NCI-H146 (cell line): ENCODE data around the gene OGA.

Experiments used
- DNase-seq: peaks from one replicate; lab custom pipeline; 2025; lab: John Stamatoyannopoulos, UW

The OGA gene

GRCh38 chr10:101818119-101818871, at the start of gene OGA:
TSS of gene OGA (minus strand) at chr10:101818444. CDS start at chr10:101818022, 422 bp downstream.
- DNase-seq: peak; percentile 99

GRCh38 chr10:101867931-101868330, 49.7 kb upstream of the OGA start:
- DNase-seq: no peak

- no peak for DNase-seq
Observed at GRCh38 chr10:101859530-101859929, 41.3 kb upstream of the OGA start.

GRCh38 chr10:101858723-101859500, 40.7 kb upstream of the OGA start:
- no peak for DNase-seq

- no peak for DNase-seq
Observed at GRCh38 chr10:101857802-101858476, 39.7 kb upstream of the OGA start.

GRCh38 chr10:101856626-101857025, 38.4 kb upstream of the OGA start:
- DNase-seq: no peak

GRCh38 chr10:101851411-101852116, 33.3 kb upstream of the OGA start:
- DNase-seq: no peak

- DNase-seq: no peak
Observed at GRCh38 chr10:101850749-101851148, 32.5 kb upstream of the OGA start.

GRCh38 chr10:101848894-101849351, 30.7 kb upstream of the OGA start:
- no peak for DNase-seq

- no peak for DNase-seq
Observed at GRCh38 chr10:101848408-101848807, 30.2 kb upstream of the OGA start.

GRCh38 chr10:101845893-101846292, 27.6 kb upstream of the OGA start:
- DNase-seq: no peak

- DNase-seq: no peak
Observed at GRCh38 chr10:101843032-101844021, 25.1 kb upstream of the OGA start, which contains the start of gene KCNIP2. TSS of gene KCNIP2 (minus strand) at chr10:101843800. CDS start at chr10:101843568, 232 bp downstream.

- DNase-seq: no peak
Observed at GRCh38 chr10:101841826-101842225, 23.6 kb upstream of the OGA start.

- DNase-seq: peak; percentile 83
Observed at GRCh38 chr10:101840741-101841453, 22.7 kb upstream of the OGA start.

GRCh38 chr10:101840102-101840684, 21.9 kb upstream of the OGA start:
- DNase-seq: peak; percentile 52

GRCh38 chr10:101839416-101840063, 21.3 kb upstream of the OGA start:
- peak; percentile 69 for DNase-seq

- DNase-seq: no peak
Observed at GRCh38 chr10:101839002-101839401, 20.8 kb upstream of the OGA start.

- DNase-seq: no peak
Observed at GRCh38 chr10:101838416-101838970, 20.2 kb upstream of the OGA start.

GRCh38 chr10:101837748-101838147, 19.5 kb upstream of the OGA start:
- no peak for DNase-seq
